Epithelial cell of esophagus (primary cell): Measurements from ENCODE around the gene C3.

Experiments
- DNase-seq: peaks from one replicate; pipeline ENCODE4 v3.0.0; 2010; ENCODE audit warnings: low read depth
- H3K4me3 ChIP-seq: 2 replicates; pipeline ENCODE4 v1.5.1; 2011; ENCODE audit warnings: mild to moderate bottlenecking, low read length, control low read depth
- CTCF ChIP-seq: IDR thresholded peaks from 2 replicates; pipeline ENCODE4 v1.5.1; 2011; ENCODE audit warnings: low read depth, mild to moderate bottlenecking, low read length, control low read depth, inconsistent platforms; ENCODE audit not compliant: insufficient read depth; ENCODE audit errors: missing control alignments

Gene C3

GRCh38 chr19:6721773-6722172 is 1.3 kb upstream of the C3 start:
- TF ChIP-seq CTCF = no peak
- DNase-seq = no peak
- H3K4me3 ChIP-seq = no peak overlapping the region

- TF ChIP-seq CTCF = no peak
- H3K4me3 ChIP-seq = no peak overlapping the region
- DNase-seq = no peak
These were observed 656 bp upstream of the C3 start for GRCh38 chr19:6721138-6721474.

GRCh38 chr19:6719992-6720368 is 470 bp downstream of the C3 start:
- no peak for TF ChIP-seq CTCF

GRCh38 chr19:6719540-6719861 is 949 bp downstream of the C3 start:
- no peak for DNase-seq
- TF ChIP-seq CTCF = no peak
- H3K4me3 ChIP-seq = no peak overlapping the region

More at GRCh38 chr19:6719992-6720368, 470 bp downstream of the C3 start:
- DNase-seq = no peak
- H3K4me3 ChIP-seq = no peak overlapping the region

- DNase-seq = no peak
- no peak for TF ChIP-seq CTCF
- no peak overlapping the region for H3K4me3 ChIP-seq
These were observed 1.5 kb downstream of the C3 start for GRCh38 chr19:6718741-6719539.

- no peak for TF ChIP-seq CTCF
- no peak for DNase-seq
- no peak overlapping the region for H3K4me3 ChIP-seq
These were observed 2.2 kb downstream of the C3 start for GRCh38 chr19:6718111-6718740.
